Measurements from ENCODE around the gene MEA1.

Gene MEA1

GRCh38 chr6:43059168-43060033, 45.7 kb upstream of the MEA1 start, which contains the start of the genes KLC4 and MRPL2:
Gene KLC4 (plus strand): TSS chr6:43059631. CDS start chr6:43061336, 1,705 bp downstream.
Gene MRPL2 (minus strand): TSS chr6:43059434. CDS start chr6:43059381, 53 bp downstream.
- ChIA-PET CTCF (interaction anchor here (1.4 to 5.1 kb wide), 4 partner anchors 11 to 85 kb away, joined by 4 to 39 read pairs (median 20); no protein-coding TSS in a partner anchor), POLR2A (interaction anchor here (0.6 to 1.8 kb wide), 6 partner anchors 20 to 114 kb away, joined by 3 to 7 read pairs (median 3); partner anchors contain the start of gene KLHDC3)
- peak; percentile 90 for DNase-seq (ENCODE audit: low read depth, low spot score)
- H3K4me3 ChIP-seq (ENCODE audit: low read depth, low read length): peak within 1 kb of the TSS; percentile 98
- TF ChIP-seq CTCF (IDR thresholded peaks at IDR 0.05; ENCODE audit: insufficient read depth, low read length, missing control alignments): no peak

GRCh38 chr6:43058531-43058930, 44.8 kb upstream of the MEA1 start:
- CTCF ChIA-PET: interaction anchor here (0.6 to 5.1 kb wide), 4 partner anchors 67 to 172 kb away, joined by 3 to 39 read pairs (median 4); no protein-coding TSS in a partner anchor
- TF ChIP-seq CTCF (IDR thresholded peaks at IDR 0.05; ENCODE audit: insufficient read depth, low read length, missing control alignments): no peak
- no peak for DNase-seq (ENCODE audit: low read depth, low spot score)
- peak overlapping the region; percentile 98 for H3K4me3 ChIP-seq (ENCODE audit: low read depth, low read length)
- POLR2A ChIA-PET: interaction anchor here (1.1 to 1.8 kb wide), 2 partner anchors 85 to 88 kb away, joined by 3 to 7 read pairs; no protein-coding TSS in a partner anchor

- no peak for DNase-seq (ENCODE audit: low read depth, low spot score)
- no peak overlapping the region for H3K4me3 ChIP-seq (ENCODE audit: low read depth, low read length)
- POLR2A ChIA-PET: no interaction called here
- no peak for TF ChIP-seq CTCF (IDR thresholded peaks at IDR 0.05; ENCODE audit: insufficient read depth, low read length, missing control alignments)
- CTCF ChIA-PET: interaction anchor here (0.8 to 6.9 kb wide), 3 partner anchors 8 to 93 kb away, joined by 3 to 51 read pairs (median 8); no protein-coding TSS in a partner anchor
These were observed 42.2 kb upstream of the MEA1 start for GRCh38 chr6:43055966-43056365.

GRCh38 chr6:43054206-43054943, 40.6 kb upstream of the MEA1 start:
- CTCF ChIA-PET: interaction anchor here (0.6 to 6.9 kb wide), 11 partner anchors 10 to 148 kb away, joined by 3 to 51 read pairs (median 4); no protein-coding TSS in a partner anchor
- no peak overlapping the region; the same call in none of the 2 replicates for H3K4me3 ChIP-seq (ENCODE audit: low read depth, low read length)

More at GRCh38 chr6:43054206-43054943, 40.6 kb upstream of the MEA1 start:
- no peak for DNase-seq (ENCODE audit: low read depth, low spot score)
- POLR2A ChIA-PET: interaction anchor here (0.6 to 1.8 kb wide), 16 partner anchors 9 to 164 kb away, joined by 3 to 7 read pairs (median 4); partner anchors contain the start of genes CNPY3, KLHDC3, MEA1 and PPP2R5D
- TF ChIP-seq CTCF (IDR thresholded peaks at IDR 0.05; ENCODE audit: insufficient read depth, low read length, missing control alignments): no peak

Data from AG04449 (cell line).